Type B pancreatic cell (in vitro differentiated cells): ENCODE results near the gene HOXB7. TPM values are rescaled to one million over a fixed set of nuclear protein-coding genes. Genes with fewer than 3 reads are reported as not detected.
A peak's percentile ranks its signal among the peaks of the same experiment; 100 is the strongest.

Source experiments
- DNase-seq: peaks from one replicate; pipeline ENCODE4 v3.0.0; 2021; ENCODE audit warnings: mixed read lengths; ENCODE audit not compliant: unreplicated experiment; ENCODE audit errors: extremely low spot score
- H3K27ac Mint-ChIP-seq: 2 replicates; pipeline ENCODE4 v1.8.0; 2021; ENCODE audit warnings: mild to moderate bottlenecking, mixed read lengths
- H3K27me3 Mint-ChIP-seq: 2 replicates; pipeline ENCODE4 v1.8.0; 2021; ENCODE audit warnings: mixed read lengths
- H3K36me3 Mint-ChIP-seq: 2 replicates; pipeline ENCODE4 v1.8.0; 2021; ENCODE audit warnings: mixed read lengths
- H3K4me1 Mint-ChIP-seq: one replicate; pipeline ENCODE4 v1.8.0; 2021; ENCODE audit warnings: mixed read lengths; ENCODE audit not compliant: unreplicated experiment
- H3K4me3 Mint-ChIP-seq: 2 replicates; pipeline ENCODE4 v1.8.0; 2021; ENCODE audit warnings: mild to moderate bottlenecking, mixed read lengths
- H3K9me3 Mint-ChIP-seq: 2 replicates; pipeline ENCODE4 v1.8.0; 2021; ENCODE audit warnings: mixed read lengths
- CTCF ChIP-seq: fragments of 200-600 bp; sonication (generic); conservative IDR thresholded peaks from 2 replicates; pipeline ENCODE4 v1.5.0; 2021; ENCODE audit warnings: antibody characterized with exemption, mild to moderate bottlenecking
- total RNA-seq: library from RNA; stranded (reverse); gene quantifications from 2 replicates; pipeline ENCODE4 v1.2.1, GENCODE V29; 2021; ENCODE audit warnings: low replicate concordance

HOXB7 gene
- total RNA-seq, 1 donor from 2014 or later: 9.8 TPM

- TF ChIP-seq CTCF: no peak
- Mint-ChIP-seq H3K27ac (no peak overlapping the region), H3K27me3 (peaks cover 92% of the 10 kb centered on the region), H3K36me3 (no peaks in the 10 kb centered on the region), H3K4me3 (peak overlapping the region; percentile 80), H3K9me3 (no peaks in the 10 kb centered on the region), H3K4me1 (peaks cover 4% of the 10 kb centered on the region)
- DNase-seq: no peak
Observed at GRCh38 chr17:48646183-48647102, 35.6 kb upstream of the HOXB7 start.

GRCh38 chr17:48645639-48646182 is 34.9 kb upstream of the HOXB7 start:
- H3K36me3 Mint-ChIP-seq: no peaks in the 10 kb centered on the region
- peaks cover 95% of the 10 kb centered on the region for H3K27me3 Mint-ChIP-seq
- peak overlapping the region; percentile 61 for H3K4me3 Mint-ChIP-seq
- DNase-seq: no peak
- TF ChIP-seq CTCF: no peak
- peaks cover 4% of the 10 kb centered on the region for H3K4me1 Mint-ChIP-seq
- H3K27ac Mint-ChIP-seq: no peak overlapping the region
- no peaks in the 10 kb centered on the region for H3K9me3 Mint-ChIP-seq

DNA sequence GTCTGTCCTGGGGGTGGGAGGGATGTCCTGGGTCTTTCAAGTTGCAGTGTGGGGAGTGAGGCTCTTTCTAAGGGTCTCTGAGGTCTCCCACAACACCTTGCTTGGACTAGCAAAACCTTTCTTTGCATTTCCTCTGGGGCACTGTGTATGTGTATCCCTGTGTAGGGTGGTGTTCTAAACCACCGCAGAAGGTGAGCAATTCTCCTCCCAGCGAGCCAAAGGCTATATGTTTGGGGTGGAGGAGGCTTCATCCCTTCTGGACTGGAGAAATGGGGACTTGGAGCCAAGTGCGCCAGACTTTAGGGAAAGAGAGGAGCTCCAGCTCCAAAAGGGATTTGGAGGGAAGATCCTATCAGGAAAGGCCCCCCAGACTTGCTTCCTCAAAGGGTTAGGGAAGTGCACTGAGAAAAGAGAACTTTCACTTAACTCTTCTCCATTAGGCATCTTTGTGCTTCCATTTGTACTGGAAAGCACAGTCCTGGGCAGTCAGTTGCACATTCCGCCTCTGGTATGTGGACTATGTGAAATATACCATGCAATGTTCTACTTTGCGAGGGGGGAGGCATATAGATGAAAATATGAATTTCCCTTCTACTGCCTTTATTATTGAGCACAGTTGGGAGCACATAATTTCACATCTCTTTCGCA is 34.2 kb upstream of the HOXB7 start:
- H3K9me3 Mint-ChIP-seq: no peaks in the 10 kb centered on the region
- H3K36me3 Mint-ChIP-seq: no peaks in the 10 kb centered on the region
- TF ChIP-seq CTCF: no peak
- peak overlapping the region; percentile 1 for H3K4me3 Mint-ChIP-seq
- no peak for DNase-seq
- peaks cover 96% of the 10 kb centered on the region for H3K27me3 Mint-ChIP-seq
- peaks cover 4% of the 10 kb centered on the region for H3K4me1 Mint-ChIP-seq
- H3K27ac Mint-ChIP-seq: no peak overlapping the region

GRCh38 chr17:48644159-48644558 is 33.3 kb upstream of the HOXB7 start:
- H3K27ac Mint-ChIP-seq: no peak overlapping the region
- no peak for DNase-seq
- peaks cover 96% of the 10 kb centered on the region for H3K27me3 Mint-ChIP-seq
- H3K36me3 Mint-ChIP-seq: no peaks in the 10 kb centered on the region
- TF ChIP-seq CTCF: no peak
- peaks cover 4% of the 10 kb centered on the region for H3K4me1 Mint-ChIP-seq
- H3K4me3 Mint-ChIP-seq: no peak overlapping the region
- no peaks in the 10 kb centered on the region for H3K9me3 Mint-ChIP-seq

GRCh38 chr17:48643697-48644012 is 32.8 kb upstream of the HOXB7 start:
- no peak overlapping the region for H3K4me3 Mint-ChIP-seq
- peaks cover 4% of the 10 kb centered on the region for H3K4me1 Mint-ChIP-seq
- no peak for DNase-seq
- H3K9me3 Mint-ChIP-seq: no peaks in the 10 kb centered on the region
- H3K36me3 Mint-ChIP-seq: no peaks in the 10 kb centered on the region
- H3K27me3 Mint-ChIP-seq: peaks cover 96% of the 10 kb centered on the region
- no peak for TF ChIP-seq CTCF
- H3K27ac Mint-ChIP-seq: no peak overlapping the region
